NCI-H1092 (cell line): ENCODE results near the gene TMEM135.

Experiments
- DNase-seq: peaks from one replicate; lab custom pipeline; 2025; lab: John Stamatoyannopoulos, UW

Gene TMEM135

DNA sequence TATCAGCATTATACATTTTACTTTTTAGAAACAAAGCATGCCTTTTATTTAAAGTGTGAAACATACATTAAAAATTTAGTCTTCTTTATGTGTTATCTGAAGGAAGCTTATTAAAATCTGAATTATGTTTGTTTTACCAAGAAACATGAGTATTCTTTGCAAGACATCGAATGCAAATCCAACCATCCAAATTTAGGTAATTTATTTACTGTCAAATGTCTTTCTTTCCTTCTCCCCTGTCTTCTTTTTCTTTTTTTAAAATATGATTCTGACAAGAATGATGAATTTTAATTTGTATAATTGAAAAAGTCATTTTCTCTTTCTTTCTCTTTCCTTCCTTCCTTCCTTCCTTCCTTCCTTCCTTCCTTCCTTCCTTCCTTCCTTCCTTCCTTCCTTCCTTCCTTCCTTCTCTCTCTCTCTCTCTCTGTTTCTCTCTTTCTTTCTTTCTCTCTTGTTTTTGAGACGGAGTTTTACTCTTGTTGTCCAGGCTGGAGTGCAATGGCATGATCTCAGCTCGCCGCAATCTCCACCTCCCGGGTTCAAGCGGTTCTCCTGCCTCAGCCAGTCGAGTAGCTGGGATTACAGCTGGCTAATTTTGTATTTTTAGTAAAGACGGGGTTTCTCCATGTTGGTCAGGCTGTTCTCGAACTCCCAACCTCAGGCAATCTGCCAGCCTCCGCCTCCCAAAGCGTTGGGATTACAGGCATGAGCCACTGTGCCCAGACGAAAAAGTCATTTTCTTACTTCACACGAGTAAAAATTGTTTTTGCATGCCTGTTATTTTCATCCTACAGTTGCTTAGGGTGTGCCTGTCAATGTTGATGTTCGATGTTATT lies 157.5 kb downstream of the TMEM135 start:
- DNase-seq = no peak

DNA sequence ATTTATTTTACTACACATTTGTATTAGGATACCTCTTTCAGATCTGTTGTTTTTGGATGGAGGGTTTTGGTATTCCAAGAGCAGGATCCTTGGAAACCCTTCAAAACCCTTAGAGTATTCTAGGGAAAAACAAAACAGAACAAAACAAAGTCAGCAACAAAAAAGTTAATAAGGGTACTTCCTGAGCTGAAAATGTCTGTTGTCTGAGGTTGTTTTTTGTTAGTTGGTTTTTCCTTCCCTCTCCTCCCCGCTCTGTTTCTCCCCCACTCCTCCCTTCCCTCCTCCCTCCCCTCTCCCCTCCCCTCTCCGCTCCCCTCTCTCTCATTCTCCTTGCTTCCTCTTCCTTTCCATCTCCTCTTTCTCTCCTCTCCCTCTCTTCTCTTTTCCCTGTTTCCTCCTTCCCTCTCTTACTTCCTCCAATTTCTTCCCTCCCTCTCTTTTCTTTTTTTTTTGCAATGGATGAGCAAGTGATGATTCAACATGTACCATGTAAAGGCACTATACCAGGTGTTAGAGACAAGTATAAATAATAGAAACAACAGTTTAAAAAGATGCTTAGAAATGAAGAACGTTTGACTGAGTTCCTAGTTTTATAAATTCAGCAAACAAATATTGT lies 160.6 kb downstream of the TMEM135 start:
- DNase-seq = no peak

GRCh38 chr11:87201376-87201775 lies 163.6 kb downstream of the TMEM135 start:
- no peak for DNase-seq

- DNase-seq = no peak
These were observed 166.3 kb downstream of the TMEM135 start for GRCh38 chr11:87203907-87204602.

- DNase-seq = no peak
These were observed 175.2 kb downstream of the TMEM135 start for GRCh38 chr11:87212891-87213290.

DNA sequence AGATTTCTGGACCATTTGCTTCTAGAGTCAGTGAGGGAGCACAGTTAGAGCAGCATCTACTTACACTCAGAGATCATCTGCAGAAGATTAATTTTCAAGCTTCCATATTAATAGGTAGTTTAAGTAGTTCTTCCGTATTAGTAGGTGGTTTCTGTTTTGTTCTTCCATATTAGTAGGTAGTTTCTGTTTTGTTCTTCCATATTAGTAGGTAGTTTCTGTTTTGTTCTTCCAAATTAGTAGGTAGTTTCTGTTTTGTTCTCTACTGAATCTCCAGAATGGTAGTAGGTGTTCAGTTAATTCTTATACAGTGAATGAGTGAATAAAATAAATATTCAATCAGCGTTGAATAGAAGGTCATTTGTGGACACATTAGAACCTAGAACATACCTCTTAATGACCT lies 175.7 kb downstream of the TMEM135 start:
- no peak for DNase-seq

GRCh38 chr11:87215236-87215635 lies 177.5 kb downstream of the TMEM135 start:
- no peak for DNase-seq

- no peak for DNase-seq
These were observed 181.5 kb downstream of the TMEM135 start for GRCh38 chr11:87219266-87219665.

DNA sequence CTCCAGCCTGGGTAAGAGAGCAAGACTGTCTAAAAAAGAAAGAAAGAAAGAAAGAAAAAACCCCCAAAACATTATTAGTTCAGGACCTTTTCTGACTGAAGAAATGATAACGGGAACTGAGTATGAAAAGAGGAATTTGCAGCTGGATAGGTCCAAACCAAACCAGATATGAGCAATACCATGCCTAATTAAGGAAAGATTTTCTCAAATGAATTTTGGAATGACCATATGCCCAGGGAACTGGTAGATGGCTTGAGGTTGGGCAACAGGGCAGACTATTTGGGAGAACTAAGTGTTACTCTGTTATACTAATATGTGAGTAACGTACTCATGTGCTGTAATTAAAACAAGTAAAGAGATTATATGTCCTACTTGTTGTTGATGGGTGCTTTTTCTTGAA lies 186.1 kb downstream of the TMEM135 start:
- no peak for DNase-seq

- no peak for DNase-seq
These were observed 186.8 kb downstream of the TMEM135 start for GRCh38 chr11:87224486-87224885.

GRCh38 chr11:87228820-87229219 lies 191.1 kb downstream of the TMEM135 start:
- no peak for DNase-seq

GRCh38 chr11:87230995-87231394 lies 193.3 kb downstream of the TMEM135 start:
- DNase-seq = no peak

GRCh38 chr11:87232320-87232719 lies 194.6 kb downstream of the TMEM135 start:
- DNase-seq = no peak

DNA sequence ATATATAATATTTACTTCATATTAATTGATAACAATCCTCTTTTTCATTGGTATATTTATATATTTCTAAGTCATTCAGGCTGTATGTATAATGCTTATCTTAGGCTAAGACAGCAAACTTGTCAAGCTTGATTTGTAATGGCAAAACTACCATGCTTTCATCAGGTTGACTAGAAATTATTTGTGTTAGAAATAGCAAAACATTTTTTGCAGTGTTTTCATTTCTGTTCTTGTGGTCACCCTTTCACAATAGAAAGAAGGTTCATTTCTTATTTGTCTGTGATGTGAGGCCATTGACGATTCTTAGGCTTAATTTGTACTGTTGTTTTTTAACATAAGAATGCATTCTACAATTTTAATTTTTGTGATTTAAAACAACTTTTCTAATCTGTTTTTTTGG lies 197.6 kb downstream of the TMEM135 start:
- no peak for DNase-seq

DNA sequence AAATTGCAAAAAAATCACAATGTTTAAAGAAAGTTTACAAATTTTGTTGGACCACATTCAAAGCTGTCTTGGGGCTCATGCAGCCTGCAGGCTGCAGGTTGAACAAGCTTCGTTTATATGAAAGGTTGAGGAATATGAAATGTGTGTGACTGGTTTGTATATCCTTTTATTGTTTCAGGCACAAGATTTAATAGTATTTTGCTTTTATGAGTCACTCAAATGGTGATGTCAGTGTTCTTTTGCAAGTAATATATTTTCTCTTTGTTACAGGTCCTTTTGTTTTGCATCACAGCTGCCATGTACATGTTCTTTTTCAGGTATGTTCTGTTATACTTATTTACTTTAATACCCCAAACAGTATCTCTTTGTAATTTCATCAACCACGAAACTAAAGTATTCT lies 198.6 kb downstream of the TMEM135 start:
- no peak for DNase-seq

GRCh38 chr11:87239001-87239400 lies 201.3 kb downstream of the TMEM135 start:
- DNase-seq = no peak

DNA sequence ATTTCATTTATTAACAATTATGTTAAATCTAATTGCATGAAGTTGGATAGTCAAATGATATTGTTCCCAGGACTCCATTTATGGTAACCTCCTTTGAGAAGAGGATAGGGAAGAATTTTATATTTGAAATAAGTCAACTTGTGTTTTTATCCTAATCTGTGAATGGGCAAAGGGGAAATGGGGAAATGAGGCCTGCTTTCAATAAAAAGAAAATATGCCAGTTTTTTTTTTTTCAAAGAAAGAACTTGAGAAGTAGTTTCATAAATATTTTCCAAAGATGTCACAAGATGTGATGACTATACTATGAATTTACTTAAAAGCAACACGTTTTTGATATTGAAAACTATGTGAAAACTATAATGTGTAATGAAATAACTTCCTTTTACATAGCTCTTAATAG lies 201.8 kb downstream of the TMEM135 start:
- no peak for DNase-seq

- no peak for DNase-seq
These were observed 213.8 kb downstream of the TMEM135 start for GRCh38 chr11:87251560-87251959.

- DNase-seq = no peak
These were observed 215.1 kb downstream of the TMEM135 start for GRCh38 chr11:87252869-87253268.

DNA sequence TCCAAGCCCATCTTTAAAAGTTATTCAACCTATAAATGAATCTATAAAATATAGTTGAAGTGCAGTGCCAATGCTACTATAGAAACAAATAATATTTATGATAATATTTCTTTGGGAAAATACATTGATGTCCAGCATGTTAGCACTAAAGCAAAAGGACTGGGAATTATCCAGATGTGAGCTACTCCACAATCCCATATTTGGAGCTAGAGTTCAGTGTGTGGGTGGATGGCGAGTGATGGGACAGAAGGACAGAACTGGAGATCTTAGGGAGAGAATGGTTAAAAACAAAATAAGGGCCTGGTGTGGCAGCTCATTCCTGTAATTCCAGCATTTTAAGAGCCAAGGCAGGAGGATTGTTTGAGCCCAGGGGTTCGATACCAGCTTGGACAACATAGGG lies 216.8 kb downstream of the TMEM135 start:
- DNase-seq = no peak

GRCh38 chr11:87255589-87255988 lies 217.9 kb downstream of the TMEM135 start:
- DNase-seq = no peak

- DNase-seq = no peak
These were observed 219.1 kb downstream of the TMEM135 start for GRCh38 chr11:87256694-87257340.
